ENCODE data around the gene CDCA4.

CDCA4 gene

DNA sequence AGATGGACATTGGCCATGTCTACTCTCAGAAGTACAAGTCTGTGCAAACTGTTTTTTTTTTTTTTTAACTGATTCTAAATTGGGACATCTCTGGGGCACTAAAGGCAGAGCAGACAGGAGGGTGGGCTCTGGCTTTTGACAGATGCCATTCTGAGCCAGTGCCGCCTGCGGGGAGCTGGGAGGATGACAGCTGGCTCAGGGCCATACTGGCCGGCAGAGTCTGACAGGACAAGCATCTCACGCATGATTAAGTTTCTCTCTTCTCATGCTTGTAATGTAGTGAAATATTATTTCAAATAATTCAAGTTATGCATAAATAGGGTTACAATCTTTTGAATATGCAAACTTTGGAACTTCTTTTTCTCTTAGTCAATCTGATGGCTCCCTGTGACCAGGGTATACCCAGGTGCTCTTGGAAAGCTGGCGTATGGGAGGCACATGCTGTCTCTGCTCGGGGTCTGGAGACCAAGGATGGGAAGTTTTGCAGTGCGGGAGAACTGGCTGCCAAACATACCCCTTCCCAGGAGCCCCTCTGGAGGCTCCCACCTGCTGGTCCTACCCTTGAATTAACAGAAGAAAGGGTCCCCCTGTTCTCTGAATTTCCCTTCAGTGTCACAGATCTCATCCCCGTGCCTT is 7.6 kb downstream of the CDCA4 start:
- no peak for DNase-seq (ENCODE audit: low read depth in 2 of 2)

- no peak for DNase-seq (ENCODE audit: low read depth in 2 of 2)
Measured at GRCh38 chr14:105012171-105012985, 8.5 kb downstream of the CDCA4 start.

GRCh38 chr14:105011312-105011990 is 9.4 kb downstream of the CDCA4 start:
- DNase-seq (ENCODE audit: low read depth in 2 of 2): no peak

DNA sequence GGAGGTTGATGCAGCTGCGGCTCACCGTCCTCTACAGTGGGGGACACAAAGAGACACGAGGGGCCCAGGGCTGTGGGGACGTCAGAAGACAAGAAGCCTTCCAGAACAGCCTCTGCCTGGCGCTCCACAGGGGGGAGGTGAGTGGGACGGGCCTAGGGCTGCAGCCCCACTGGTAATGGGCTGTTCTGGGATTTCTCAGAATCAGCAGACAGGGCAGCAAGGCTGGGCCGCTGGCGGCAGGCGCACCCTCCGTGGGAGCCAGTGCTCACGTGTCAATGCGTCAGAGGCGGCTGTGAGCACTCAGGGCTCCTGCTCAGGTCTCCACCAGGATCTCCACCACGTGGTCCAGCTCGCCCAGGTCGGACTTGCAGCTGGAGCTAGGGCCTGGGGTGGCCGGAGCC is 10.0 kb downstream of the CDCA4 start:
- no peak for DNase-seq (ENCODE audit: low read depth in 2 of 2)

GRCh38 chr14:105010106-105010505 is 10.8 kb downstream of the CDCA4 start:
- no peak for DNase-seq (ENCODE audit: low read depth in 2 of 2)

GRCh38 chr14:105007593-105008264 is 13.2 kb downstream of the CDCA4 start:
- DNase-seq (ENCODE audit: low read depth in 2 of 2): no peak

- no peak for DNase-seq (ENCODE audit: low read depth in 2 of 2)
Measured at GRCh38 chr14:105006831-105007592, 13.9 kb downstream of the CDCA4 start.

DNA sequence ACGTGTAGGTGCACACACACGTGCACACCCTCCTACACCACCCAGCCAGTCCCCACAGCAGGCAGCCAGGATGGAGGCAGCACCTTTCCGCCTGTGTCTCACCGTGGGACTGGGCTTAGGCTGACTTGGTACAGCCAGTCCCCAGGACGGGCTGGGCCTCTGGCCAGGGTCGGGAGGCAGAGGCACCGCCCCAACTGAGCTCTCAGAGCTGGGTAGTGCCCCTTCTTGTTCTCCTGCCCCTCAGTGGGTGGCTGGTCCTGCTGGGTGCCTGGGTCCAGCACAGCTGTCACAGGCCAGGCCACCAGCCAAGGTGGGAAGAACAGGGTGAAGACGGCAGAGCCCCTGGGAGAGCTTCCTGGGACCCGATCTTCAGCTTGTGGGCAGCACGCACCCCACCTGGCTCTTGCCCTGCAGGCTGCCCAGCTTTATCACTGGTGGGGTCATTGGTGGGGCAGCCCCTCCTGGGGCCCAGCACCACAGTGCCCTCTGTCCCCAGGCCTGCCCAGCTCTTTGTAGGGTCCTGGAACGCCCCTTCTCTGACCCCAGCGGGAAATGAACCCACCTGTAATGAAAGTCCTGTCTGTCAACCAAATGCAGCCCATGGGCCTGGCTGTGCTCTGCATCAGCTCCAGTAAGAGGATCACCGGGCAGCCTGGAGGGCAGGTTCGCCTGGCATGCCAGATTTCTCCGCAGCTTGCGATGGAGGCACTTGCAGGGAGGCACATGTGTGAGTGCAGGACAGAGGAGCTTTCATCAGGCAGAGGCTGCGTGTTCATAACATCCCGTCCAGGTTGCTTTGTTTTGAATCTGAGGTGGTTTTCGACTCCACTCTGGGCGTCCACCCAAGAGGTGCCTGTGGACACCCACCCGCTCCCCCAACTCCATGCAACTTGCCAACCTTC is 14.7 kb downstream of the CDCA4 start:
- DNase-seq (ENCODE audit: low read depth in 2 of 2): no peak

GRCh38 chr14:105005329-105005928 is 15.5 kb downstream of the CDCA4 start:
- DNase-seq (ENCODE audit: low read depth in 2 of 2): no peak

- no peak for DNase-seq (ENCODE audit: low read depth in 2 of 2)
Measured at GRCh38 chr14:104999361-104999760, 21.5 kb downstream of the CDCA4 start.

GRCh38 chr14:104998801-104999200 is 22.1 kb downstream of the CDCA4 start:
- DNase-seq (ENCODE audit: low read depth in 2 of 2): no peak

- no peak for DNase-seq (ENCODE audit: low read depth in 2 of 2)
Measured at GRCh38 chr14:104996483-104996882, 24.4 kb downstream of the CDCA4 start.

- no peak for DNase-seq (ENCODE audit: low read depth in 2 of 2)
Measured at GRCh38 chr14:104996032-104996431, 24.9 kb downstream of the CDCA4 start.

DNA sequence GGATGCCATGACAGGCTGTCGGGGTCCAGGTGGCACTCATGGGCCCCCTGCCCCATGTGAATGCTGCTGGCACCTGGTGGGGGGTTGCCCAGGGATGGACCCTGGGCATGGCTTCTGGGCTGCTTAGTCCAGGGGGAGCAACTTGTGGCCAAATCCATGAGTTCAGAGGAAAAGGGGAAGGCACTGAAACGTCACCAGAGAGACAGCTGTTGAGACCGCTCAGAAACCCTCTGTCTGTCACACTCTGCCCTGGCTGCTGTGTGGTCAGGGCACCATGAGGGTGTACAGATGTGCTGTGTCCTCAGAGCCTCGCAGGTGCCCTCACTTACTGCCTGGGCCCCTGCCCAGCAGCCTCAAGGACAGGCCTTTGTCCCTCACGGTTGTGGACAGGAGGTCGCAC is 25.9 kb downstream of the CDCA4 start:
- no peak for DNase-seq (ENCODE audit: low read depth in 2 of 2)

- no peak for DNase-seq (ENCODE audit: low read depth in 2 of 2)
Measured at GRCh38 chr14:104993808-104994591, 26.9 kb downstream of the CDCA4 start.

DNA sequence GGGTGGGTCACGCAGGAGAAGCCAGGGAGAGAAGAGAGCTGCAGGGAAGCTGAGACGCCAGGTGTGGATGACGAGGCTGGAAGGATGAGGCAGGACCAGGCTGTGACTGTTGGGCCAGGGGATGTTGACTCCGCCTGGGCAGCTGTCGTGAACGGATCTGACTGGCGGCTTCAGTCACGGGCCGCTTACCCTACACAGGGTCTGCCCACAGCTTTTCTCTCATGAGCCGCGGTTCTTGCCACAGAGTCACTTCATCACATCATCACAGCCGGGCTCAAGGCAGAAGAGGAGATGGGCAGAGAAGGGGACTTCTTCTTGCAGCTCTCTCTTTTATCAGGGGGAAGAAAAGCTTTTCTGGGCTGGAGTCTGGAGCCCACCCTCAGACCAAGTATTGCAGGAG is 27.6 kb downstream of the CDCA4 start:
- DNase-seq (ENCODE audit: low read depth in 2 of 2): no peak

DNA sequence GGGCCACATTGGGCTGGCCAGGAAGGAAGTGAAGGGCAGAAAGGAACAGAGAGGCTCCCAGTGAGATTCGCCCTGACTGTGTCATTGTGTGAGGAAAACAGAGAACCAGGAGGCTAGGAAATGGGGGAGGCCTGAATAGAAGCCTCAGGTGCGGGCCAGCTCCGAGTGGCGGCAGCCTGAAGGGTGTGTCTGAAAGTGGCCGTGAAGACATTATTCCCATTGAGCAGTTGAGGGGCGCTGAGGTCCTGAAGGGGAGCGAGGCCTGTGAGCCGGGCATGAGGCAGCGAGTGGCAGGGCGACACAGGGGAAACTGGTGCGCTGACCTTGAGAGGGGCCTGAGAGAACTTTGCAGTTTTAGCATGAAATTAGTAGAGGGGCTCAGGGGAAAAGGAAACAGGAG is 28.4 kb downstream of the CDCA4 start:
- no peak for DNase-seq (ENCODE audit: low read depth in 2 of 2)

- no peak for DNase-seq (ENCODE audit: low read depth in 2 of 2)
Measured at GRCh38 chr14:104991896-104992230, 29.0 kb downstream of the CDCA4 start.

GRCh38 chr14:104989951-104990303 is 31.0 kb downstream of the CDCA4 start:
- DNase-seq (ENCODE audit: low read depth in 2 of 2): no peak

All from stimulated activated CD4-positive, alpha-beta T cell treated with anti-CD3 and anti-CD28 coated beads, Interleukin-1b, Interleukin-23, amount 100 ng/mL, for 1 hour (primary cell).